ENCODE results near the gene CYP4A22.
A peak's percentile ranks its signal among the peaks of the same experiment; 100 is the strongest.
"Not testable (repeated sequence)": the region's sequence is repeated elsewhere in the genome, so short reads cannot be mapped to it uniquely, and the experiment has no call there.

Gene CYP4A22

GRCh38 chr1:47184822-47185677 lies 47.8 kb downstream of the CYP4A22 start:
- DNase-seq (ENCODE audit: low read depth in 2 of 2) = no peak

GRCh38 chr1:47186267-47187185 lies 49.3 kb downstream of the CYP4A22 start:
- DNase-seq (ENCODE audit: low read depth in 2 of 2) = no peak

DNA sequence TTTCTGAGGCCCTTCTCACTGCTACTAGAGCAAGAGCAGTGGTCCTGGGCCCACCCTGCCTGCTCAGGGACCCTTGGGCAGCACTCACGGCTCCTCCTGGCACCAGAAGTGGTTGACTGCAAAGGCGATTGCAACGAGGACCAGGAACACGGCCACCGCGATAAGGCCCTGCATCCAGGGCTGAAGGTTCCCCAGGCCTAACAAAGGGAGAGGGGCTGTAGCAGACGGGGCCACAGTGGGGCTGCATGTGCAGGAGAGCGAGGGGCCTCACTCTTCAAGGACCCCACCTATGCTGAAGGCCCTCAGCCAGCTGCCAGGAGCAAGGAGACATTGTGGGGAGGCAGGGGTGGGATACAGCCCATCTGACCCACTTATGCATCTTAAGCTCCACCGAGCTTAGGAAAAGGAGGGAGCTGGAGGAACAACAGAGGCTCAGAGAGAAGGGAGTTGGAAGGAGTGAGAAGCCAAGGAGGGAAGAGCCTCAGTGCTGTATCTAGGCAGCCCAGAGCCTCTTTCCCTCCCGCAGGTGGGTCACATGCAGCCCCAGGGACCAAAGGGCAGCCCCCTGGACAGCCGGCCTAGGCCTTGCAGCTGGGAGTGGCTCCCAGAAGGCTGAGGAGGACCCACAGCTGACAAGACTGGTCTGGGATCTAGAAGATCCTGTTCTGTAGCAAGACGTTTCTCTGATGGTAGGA lies 50.1 kb downstream of the CYP4A22 start:
- no peak for DNase-seq (ENCODE audit: low read depth in 2 of 2)

DNA sequence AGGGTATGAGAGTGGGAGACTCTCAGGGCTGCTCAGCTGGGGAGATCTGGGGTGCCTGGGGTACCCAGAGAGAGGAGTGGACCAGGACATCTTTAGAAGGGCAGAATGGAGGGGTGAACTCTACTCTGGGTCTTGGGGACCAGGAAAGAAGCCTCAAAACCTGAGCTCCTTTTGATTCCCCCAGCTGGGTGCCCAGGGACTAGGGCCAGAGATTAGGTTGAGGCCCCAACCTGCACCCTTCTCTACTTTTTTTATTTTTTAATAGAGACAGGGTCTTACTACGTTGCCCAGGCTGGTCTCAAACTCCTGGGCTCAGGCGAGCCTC lies 50.6 kb downstream of the CYP4A22 start:
- DNase-seq (ENCODE audit: low read depth in 2 of 2) = no peak

DNA sequence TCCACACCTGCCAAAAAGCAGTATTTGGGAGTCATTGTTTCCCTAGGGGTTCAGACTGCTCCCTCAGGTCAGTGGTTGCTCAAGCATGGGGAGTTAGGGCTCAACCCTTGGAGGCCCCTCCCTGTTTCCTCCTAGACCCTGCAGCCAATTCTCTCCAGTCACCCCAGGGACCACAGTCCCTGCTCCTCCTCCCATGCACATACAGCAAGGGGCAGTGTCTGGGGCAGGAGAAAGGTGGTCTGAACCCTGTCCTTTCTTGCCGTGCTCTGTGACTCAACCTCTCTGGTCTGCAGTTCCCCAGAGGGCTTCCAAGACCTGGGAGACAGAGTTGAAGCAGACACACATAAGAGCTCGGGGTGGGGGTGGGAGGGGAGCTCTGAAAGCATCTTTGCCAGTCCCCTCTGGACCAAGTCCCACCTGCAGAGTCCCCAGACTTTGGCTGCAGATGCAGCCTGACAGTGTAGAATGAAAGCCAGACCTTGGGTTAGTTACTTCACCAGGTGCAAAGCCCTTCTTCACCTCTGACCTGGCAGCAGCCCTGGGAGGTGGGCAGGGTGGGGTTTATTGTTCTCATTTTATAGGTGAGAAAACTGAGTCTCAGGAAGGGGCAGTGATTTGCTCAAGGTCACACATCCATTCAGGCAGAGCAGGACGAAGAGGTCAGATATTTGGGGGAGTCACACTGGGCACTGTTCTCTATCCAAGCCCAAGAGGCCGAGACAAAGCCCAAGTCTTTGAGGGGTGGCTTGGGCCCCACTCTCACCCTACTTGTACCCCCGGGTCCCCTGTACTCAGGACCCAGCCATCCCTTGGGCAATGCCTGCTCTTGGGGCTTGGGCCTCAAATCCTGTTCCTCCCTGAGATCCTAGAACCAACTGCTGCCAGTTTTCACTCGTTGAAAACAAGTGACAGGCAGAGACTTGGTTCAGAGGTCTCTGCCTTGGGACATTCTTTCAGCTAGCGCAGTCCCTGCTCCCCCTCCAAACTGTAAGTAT lies 51.8 kb downstream of the CYP4A22 start:
- DNase-seq (ENCODE audit: low read depth in 2 of 2) = no peak

DNA sequence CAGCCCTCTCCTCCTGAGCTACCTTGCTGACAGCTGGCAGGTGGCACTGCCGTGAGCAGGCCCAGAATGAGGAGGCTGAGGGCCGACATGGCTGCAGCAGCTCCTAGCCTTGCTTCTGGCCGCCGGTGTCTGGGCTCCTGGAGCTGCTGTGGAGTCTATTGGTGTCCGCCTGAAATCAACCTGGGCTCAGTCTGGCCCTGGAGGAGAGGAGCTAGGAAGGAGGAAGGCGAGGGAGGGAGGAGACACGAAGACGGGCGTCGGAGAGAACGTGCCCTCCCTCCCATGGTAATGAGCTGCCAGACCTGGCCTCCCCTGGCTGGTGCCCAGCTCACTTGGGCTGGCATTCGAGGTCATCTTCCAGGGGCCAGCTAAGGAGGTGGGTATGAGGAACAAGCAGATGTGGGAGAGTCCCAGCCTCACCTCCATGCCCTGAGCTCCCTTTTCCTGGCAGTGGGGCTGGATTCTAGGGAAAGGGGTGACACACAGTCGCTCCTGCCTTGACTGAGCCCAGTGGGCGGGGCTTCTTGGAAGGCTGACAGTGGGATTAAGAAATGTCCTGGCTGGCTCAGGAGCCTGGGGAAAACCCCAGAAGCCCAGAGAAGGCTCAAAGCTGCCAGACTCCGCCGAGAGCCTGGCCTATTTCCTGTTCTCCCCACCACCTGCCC lies 52.7 kb downstream of the CYP4A22 start, which contains the start of gene PDZK1IP1:
TSS of gene PDZK1IP1 (minus strand) at position 193 of the 665 bp plus-strand sequence. CDS start at position 89, 104 bp downstream.
- no peak for DNase-seq (ENCODE audit: low read depth in 2 of 2)

DNA sequence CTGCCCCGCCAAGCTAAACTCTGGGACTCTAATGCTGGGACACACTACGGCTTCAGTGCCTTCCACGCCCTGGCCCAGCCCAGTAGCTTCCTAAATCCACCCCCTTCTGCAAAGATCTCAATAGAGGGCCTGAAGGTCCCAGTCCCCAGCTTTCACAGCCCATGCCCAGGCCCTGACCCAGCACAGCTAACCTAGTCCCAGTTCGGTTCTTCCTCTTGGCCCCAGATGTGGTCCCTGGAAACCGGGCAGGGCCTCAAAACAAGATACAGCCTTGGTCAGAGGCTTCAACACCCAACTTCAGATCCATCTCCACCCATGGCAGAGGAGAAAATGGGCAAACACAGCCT lies 53.2 kb downstream of the CYP4A22 start:
- DNase-seq (ENCODE audit: low read depth in 2 of 2) = no peak

DNA sequence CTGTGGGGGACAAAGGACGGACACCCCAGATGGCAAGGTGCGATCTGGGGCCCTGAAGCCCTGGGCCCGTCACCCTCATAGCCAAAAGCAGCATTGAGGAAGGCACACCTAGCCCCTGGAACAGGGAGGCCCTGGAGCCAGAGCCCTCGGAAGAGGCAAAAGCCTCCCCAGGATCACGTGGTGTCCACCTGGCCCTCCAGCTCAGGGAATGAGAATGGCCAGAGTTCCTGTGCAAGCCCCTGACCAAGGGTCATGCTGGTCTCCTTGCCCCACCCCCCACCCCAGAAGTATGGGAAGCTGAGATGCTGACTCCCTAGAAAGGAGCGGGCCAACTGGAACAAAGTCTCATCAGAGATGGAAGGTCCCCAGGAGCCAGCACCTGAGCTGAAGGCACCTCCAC lies 53.6 kb downstream of the CYP4A22 start:
- DNase-seq (ENCODE audit: low read depth in 2 of 2) = no peak

DNA sequence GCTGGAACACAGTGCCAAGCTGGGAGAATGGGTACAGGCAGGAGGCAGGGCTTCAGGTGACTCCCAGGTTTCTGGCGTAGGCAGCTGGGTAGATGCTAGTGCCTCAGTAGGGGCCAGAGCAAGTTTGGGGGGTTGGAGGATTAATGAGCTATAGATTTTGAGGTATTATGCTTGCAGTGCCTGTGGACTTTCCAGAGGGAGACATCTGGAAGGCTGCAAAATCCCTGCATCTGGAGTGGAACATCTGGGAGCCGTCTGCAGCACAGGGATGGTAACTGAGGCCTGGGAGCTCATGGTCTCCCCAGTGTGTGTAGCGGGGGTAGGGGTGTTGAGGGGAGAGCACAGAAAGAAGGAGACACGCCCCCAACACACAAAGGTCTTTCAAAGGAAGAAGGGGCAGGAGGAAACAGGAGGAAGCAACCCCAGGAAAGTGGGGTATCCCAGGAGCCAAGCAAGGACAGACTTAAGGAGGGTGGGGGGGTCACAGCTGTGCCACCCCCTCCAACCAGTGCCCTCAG lies 54.8 kb downstream of the CYP4A22 start:
- no peak for DNase-seq (ENCODE audit: low read depth in 2 of 2)

DNA sequence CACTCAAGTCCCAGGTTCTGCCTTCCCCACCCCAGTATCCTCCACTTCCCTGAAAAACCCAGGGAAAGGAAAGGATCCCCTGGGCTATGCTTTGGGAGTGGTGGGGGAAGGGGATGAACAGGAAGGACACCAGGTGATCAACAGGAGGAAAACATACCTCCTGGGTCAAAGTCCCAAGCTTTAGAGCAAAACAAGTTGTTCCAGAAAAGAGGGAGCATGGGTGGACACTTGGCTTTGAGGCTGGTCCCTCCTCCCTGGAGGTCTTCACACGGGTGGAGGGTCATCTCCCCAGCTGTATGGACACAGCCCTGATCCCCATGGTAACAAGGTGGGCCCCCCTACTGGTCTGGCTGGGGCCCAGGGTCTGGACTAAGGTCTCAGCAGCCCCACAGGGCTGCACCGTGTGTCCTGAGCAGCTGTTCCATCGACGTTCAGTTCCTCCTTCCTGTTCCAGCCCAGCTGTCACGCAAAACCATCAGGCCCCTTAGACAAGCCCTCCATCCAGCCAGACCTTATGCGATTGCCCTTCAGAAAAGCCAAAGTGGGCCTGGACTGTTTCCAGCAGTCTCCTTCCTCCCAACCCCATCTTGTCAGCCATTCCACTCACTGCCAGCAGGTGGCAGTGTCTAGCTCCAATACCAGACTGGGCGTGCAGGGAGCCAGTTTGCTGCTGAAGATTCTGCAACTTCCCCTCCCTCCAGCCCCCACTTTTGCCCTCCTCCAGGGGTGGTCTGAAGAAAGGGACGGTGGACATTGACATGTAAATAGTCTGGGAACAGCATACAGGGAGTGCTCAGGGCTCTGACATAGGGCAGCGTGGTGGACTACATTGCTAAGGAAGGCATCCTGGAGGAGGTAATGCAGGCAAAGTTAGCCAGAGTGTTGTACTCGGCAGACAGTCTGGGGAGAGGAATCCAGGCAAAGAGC lies 55.5 kb downstream of the CYP4A22 start:
- DNase-seq (ENCODE audit: low read depth in 2 of 2) = peak; percentile 29 to 42

DNA sequence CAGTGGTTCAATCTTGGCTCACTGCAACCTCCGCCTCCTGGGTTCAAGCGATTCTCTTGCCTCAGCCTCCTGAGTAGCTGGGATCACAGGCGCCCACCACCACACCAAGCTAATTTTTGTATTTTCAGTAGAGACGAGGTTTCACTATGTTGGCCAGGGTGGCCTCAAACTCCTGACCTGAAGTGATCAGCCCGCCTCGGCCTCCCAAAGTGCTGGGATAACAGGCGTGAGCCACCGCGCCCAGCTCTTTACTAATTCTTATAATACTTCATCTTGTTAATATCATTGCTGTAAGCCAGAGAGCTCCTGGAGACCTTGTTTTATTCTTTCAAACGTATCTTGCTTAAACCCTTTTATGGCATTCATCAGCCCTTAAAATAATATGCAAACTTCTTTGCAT lies 56.3 kb downstream of the CYP4A22 start:
- not testable (repeated sequence) for DNase-seq (ENCODE audit: low read depth in 2 of 2)

DNA sequence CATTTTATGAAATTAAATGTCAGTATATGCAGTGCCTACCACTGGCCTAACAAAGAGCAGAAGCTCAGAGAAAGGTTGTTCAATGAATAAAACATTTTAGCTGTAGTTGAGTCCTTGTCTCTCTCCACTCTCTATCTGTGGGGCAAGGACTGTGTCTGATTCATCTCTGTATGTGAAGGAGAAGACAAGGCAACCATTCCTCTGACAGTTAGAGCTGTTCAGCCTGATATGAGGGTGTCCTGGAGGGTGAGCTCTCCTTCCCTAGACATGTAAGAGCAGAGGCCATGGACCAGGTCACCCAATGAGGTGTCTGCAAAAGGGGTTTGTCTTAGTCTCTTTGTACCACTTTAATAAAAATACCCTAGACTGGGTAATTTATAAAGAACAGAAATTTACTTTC lies 57.1 kb downstream of the CYP4A22 start:
- DNase-seq (ENCODE audit: low read depth in 2 of 2) = no peak

- not testable (repeated sequence) for DNase-seq (ENCODE audit: low read depth in 2 of 2)
These were observed 58.7 kb downstream of the CYP4A22 start for GRCh38 chr1:47195981-47196380.

GRCh38 chr1:47196622-47197021 lies 59.4 kb downstream of the CYP4A22 start:
- DNase-seq (ENCODE audit: low read depth in 2 of 2) = no peak

GRCh38 chr1:47198214-47198613 lies 61.0 kb downstream of the CYP4A22 start:
- no peak for DNase-seq (ENCODE audit: low read depth in 2 of 2)
